Renal pelvis (tissue), 12 donors: ENCODE measurements around the gene MSRB2. TPM values are rescaled to one million over a fixed set of nuclear protein-coding genes. Genes with fewer than 3 reads are reported as not detected.
"Not testable (repeated sequence)": the region's sequence is repeated elsewhere in the genome, so short reads cannot be mapped to it uniquely, and the experiment has no call there.

Experiments used
- DNase-seq: peaks from one replicate; pipeline ENCODE4 v3.0.0-alpha.2; 2013
- long read RNA-seq, 16 experiments: transcript quantifications; one replicate each; lab custom pipeline, GENCODE V29; 2026
- polyA plus RNA-seq, 3 donors: library from polyadenylated mRNA; unstranded; fragments of 120-200 nt; gene quantifications; one replicate each; pipeline ENCODE4 v1.2.1, GENCODE V29; 2013; ENCODE audit not compliant: insufficient read length in 3 of 3

The MSRB2 gene
- polyA plus RNA-seq, result 10 to 100 TPM; 39.5 to 51.5 (median 47.9) TPM
- long read RNA-seq, donor 1, transcript MSRB2-201 (5 exons, 1,803 nt), result major isoform, 35 of 45 reads
- long read RNA-seq, donor 1, partial matches to known transcripts, result 0 of 45 reads
- long read RNA-seq, donor 1, other reads (novel, unspliced or antisense), result 7 of 45 reads
- long read RNA-seq, donor 2, transcript MSRB2-201 (5 exons, 1,803 nt), result major isoform, 32 of 34 reads
- long read RNA-seq, donor 2, partial matches to known transcripts, result 0 of 34 reads
- long read RNA-seq, donor 2, other reads (novel, unspliced or antisense), result 0 of 34 reads
- long read RNA-seq, donor 3, transcript MSRB2-201 (5 exons, 1,803 nt), result major isoform, 36 of 37 reads
- long read RNA-seq, donor 3, partial matches to known transcripts, result 0 of 37 reads
- long read RNA-seq, donor 3, other reads (novel, unspliced or antisense), result 0 of 37 reads
- long read RNA-seq, donor 4, transcript MSRB2-201 (5 exons, 1,803 nt), result major isoform, 33 of 40 reads
- long read RNA-seq, donor 4, transcript MSRB2-202 (2 exons, 444 nt), result minor isoform, 7 of 40 reads
- long read RNA-seq, donor 4, partial matches to known transcripts, result 0 of 40 reads
- long read RNA-seq, donor 4, other reads (novel, unspliced or antisense), result 0 of 40 reads
- long read RNA-seq, donor 5, transcript MSRB2-201 (5 exons, 1,803 nt), result major isoform, 21 of 21 reads
- long read RNA-seq, donor 5, partial matches to known transcripts, result 0 of 21 reads
- long read RNA-seq, donor 5, other reads (novel, unspliced or antisense), result 0 of 21 reads
- long read RNA-seq, donor 6, transcript MSRB2-201 (5 exons, 1,803 nt), result major isoform, 32 of 36 reads
- long read RNA-seq, donor 6, partial matches to known transcripts, result 0 of 36 reads
- long read RNA-seq, donor 6, other reads (novel, unspliced or antisense), result 0 of 36 reads
- long read RNA-seq, donor 7, transcript MSRB2-202 (2 exons, 444 nt), result minor isoform, 5 of 50 reads
- long read RNA-seq, donor 7, transcript MSRB2-201 (5 exons, 1,803 nt), result major isoform, 40 of 50 reads
- long read RNA-seq, donor 7, partial matches to known transcripts, result 0 of 50 reads
- long read RNA-seq, donor 7, other reads (novel, unspliced or antisense), result 5 of 50 reads
- long read RNA-seq, donor 8, transcript MSRB2-201 (5 exons, 1,803 nt), result major isoform, 11 of 12 reads
- long read RNA-seq, donor 8, partial matches to known transcripts, result 0 of 12 reads
- long read RNA-seq, donor 8, other reads (novel, unspliced or antisense), result 0 of 12 reads
- long read RNA-seq, donor 9, transcript MSRB2-201 (5 exons, 1,803 nt), result major isoform, 45 of 48 reads
- long read RNA-seq, donor 9, partial matches to known transcripts, result 0 of 48 reads
- long read RNA-seq, donor 9, other reads (novel, unspliced or antisense), result 0 of 48 reads
- long read RNA-seq, donor 10, transcript MSRB2-201 (5 exons, 1,803 nt), result major isoform, 39 of 40 reads
- long read RNA-seq, donor 10, partial matches to known transcripts, result 0 of 40 reads
- long read RNA-seq, donor 10, other reads (novel, unspliced or antisense), result 0 of 40 reads
- long read RNA-seq, donor 11, transcript MSRB2-201 (5 exons, 1,803 nt), result major isoform, 27 of 31 reads
- long read RNA-seq, donor 11, partial matches to known transcripts, result 0 of 31 reads
- long read RNA-seq, donor 11, other reads (novel, unspliced or antisense), result 0 of 31 reads
- long read RNA-seq, donor 12, transcript MSRB2-201 (5 exons, 1,803 nt), result major isoform, 38 of 41 reads
- long read RNA-seq, donor 12, partial matches to known transcripts, result 0 of 41 reads
- long read RNA-seq, donor 12, other reads (novel, unspliced or antisense), result 0 of 41 reads
- long read RNA-seq, donor 13, transcript MSRB2-201 (5 exons, 1,803 nt), result major isoform, 16 of 16 reads
- long read RNA-seq, donor 13, partial matches to known transcripts, result 0 of 16 reads
- long read RNA-seq, donor 13, other reads (novel, unspliced or antisense), result 0 of 16 reads
- long read RNA-seq, donor 14, result 0 reads
- long read RNA-seq, donor 15, transcript MSRB2-201 (5 exons, 1,803 nt), result major isoform, 55 of 63 reads
- long read RNA-seq, donor 15, partial matches to known transcripts, result 6 of 63 reads
- long read RNA-seq, donor 15, other reads (novel, unspliced or antisense), result 0 of 63 reads
- long read RNA-seq, donor 16, transcript MSRB2-201 (5 exons, 1,803 nt), result major isoform, 37 of 40 reads
- long read RNA-seq, donor 16, partial matches to known transcripts, result 0 of 40 reads
- long read RNA-seq, donor 16, other reads (novel, unspliced or antisense), result 0 of 40 reads

DNA sequence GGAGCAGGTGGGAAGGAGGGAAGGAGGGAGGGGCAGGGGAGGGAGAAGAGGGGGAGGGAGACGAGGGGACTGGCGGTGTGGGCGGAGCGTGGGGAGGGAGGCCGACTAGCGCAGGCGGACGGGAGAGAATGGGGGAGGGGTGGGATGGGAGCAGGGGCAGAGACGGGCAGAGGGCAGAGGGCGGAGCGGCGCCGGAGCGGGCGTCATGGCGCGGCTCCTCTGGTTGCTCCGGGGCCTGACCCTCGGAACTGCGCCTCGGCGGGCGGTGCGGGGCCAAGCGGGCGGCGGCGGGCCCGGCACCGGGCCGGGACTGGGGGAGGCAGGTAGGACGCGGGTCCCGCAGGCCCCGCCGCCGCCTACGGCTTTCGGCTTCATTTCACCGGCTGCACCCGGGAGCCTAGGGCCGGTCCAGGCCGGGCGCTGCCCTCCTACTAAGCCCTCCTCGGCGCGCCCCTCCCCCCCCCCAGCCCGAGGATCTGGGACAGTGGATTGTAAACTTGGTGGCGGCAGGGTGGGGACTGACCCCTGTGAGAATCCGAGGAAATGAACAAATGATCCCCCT, at the start of gene MSRB2:
Gene MSRB2, plus strand, starts transcription at position 176 of the 562 bp plus-strand sequence. Its CDS starts 30 bp downstream, at position 206.
- DNase-seq, result peak; percentile 89

DNA sequence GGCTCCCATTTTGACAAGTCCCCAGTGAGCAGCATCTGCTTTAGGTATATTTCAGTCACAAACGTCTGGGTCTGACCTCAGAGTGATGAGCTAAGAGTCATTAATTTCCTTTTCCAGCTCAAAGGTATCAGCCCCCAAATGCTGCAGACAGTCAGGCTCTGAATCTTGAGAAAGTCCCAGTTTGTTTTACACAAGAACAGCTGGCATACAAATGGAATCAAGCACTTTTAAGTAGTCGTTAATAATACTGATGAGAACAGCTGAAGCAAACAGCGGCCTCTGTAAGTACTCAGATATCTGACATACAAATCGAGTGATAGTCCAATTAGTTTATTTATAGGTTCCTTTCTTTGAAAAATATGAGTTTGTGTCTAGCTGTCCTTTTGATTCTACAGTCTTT, 49.4 kb upstream of the MSRB2 start:
- no peak for DNase-seq

DNA sequence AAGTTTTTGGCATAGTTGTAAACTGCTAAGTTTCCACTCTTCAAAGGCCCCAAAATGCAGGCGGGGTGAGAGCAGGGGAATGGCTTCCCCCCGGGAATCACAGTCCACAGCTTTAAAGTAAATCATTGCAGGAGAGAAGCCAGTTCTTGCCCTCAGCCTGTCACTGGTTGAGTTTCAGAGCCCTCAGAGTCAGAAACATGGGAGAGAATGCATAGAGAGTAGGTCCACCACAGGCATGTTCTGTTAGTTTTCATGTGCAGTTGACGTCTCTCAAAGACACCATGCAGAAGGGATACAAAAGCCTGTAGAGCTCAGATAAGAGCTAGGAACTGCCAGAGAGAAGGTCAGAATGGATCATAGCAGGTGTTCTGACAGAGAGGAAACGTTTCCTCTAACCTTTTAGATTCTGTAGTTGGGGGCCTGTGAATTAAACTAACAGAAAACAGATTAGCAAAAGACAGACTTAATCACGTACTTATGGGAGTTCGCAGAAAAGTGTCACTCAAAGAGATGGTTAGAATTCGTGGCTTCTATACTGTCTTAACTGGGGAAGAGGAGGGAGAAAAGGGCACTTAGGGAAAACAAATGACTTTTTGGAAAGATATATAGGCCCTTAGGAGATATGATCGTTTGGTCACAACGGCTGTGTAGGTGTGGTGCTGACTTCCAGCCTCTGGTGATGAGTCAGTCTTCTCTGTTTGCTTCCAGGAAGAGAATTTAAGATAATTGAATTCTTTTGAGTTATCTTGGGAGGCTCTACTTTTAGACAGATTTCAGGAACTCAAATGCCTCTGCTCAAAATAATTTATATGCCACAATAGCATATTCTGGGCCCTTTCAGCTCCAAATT, 48.0 kb upstream of the MSRB2 start:
- DNase-seq, result no peak

DNA sequence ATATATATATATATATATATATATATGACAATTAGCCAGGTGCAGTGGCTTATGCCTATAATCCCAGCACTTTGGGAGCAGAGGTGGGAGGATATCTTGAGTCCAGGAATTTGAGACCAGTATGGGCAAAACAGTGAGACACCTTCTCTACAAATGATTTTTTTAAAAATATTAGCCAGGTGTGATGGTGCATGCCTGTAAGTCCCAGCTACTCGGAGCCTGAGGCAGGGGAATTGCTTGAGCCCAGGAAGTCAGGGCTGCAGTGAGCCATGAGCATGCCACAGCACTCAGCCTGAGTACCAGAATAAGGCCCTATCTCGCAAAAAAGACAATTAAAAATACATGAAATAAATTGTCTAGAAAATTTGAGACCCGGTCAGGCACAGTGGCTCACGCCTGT, 47.2 kb upstream of the MSRB2 start:
- no peak for DNase-seq

DNA sequence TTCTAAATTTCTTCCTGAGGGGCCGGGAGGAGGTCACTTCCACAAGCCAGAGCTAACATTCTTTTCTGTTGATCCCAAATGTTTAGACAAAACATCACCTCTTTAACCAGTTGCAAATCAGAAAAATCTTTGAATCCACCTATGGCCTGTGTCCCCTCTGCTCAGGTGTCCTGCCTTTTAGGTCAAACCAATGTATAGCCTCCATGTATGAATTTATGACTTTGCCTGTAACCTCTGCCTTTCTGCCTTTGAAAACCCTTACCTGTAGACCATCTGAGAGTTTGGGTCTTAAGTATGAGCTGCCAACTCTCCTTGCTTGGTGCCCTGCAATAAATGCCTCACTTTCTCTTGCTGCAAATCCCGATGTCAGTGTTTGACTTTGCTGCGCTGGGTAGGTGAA, 44.1 kb upstream of the MSRB2 start:
- no peak for DNase-seq

DNA sequence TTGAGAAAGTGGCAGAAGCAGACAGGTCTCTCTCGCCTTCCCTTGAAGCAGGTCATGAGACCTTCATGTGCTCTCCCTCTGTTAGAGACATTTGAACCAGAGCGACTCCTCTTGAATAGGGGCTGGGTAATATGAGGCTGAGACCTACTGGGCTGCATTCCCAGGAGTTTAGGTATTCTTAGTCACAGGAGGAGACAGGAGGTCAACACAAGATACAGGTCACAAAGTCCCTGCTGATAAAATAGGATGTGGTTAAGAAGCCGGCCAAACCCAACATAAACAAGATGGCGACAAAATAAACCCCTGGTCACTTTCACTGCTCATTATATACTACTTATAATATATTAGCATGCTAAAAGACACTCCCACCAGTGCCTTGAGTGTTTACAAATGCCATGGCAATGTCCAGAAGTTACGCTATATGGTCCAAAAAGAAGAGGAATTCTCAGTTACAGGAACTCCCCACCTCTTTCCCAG, 43.5 kb upstream of the MSRB2 start:
- DNase-seq, result no peak

DNA sequence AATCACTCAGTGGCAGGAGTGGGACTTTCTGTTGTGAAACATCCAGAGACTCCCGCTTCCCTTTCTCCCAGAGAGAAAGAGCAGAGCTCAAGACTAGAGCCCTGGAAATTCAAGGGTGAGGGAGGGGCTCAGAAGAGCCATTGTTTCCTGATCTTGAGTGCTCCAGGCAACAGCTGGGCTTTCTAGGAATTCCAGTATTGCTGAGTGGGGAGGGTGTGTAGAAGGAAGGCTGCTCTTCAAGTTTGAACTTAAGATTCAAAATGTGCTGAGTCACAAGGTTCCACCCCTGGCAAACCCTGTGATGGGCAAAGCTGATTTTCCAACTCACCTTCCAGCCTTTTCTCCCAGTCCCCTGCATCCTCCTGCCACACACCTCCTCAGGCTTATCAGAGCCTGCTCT, 42.3 kb upstream of the MSRB2 start:
- no peak for DNase-seq

DNA sequence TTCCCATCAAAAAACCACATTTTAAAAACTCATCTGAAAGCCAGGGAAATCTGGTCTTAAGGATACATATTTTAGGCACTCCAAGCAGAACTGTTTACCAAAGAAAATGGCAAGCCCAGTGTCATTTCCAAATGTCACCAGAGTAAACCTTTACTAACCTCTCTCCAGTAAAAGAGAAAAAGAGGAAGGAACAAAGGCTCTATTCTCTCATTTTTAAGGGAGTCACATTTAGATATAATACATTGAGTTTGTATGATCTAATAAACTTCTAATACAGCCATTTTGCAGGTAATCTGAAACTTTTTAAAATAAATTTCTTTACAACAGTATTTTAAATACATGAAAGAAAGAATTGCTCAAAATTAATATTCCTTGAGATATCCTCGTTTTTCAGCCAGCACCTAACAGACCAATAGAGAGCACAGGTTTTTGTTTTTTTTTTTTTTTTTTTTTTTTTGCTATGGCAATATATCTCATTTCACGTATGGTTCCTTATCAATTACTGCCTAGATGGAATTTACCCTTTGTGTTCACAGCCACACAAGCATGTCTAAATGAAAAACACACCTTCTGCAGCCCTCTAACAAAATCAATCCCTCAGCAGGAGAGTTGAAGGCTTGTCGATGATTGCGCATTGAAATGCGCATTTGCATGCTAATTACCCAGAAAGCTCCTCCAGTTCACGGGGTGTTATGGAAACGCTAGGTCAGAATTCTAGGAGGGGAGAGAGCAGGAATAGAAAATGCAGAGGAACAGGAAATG, 39.8 kb upstream of the MSRB2 start:
- no peak for DNase-seq

DNA sequence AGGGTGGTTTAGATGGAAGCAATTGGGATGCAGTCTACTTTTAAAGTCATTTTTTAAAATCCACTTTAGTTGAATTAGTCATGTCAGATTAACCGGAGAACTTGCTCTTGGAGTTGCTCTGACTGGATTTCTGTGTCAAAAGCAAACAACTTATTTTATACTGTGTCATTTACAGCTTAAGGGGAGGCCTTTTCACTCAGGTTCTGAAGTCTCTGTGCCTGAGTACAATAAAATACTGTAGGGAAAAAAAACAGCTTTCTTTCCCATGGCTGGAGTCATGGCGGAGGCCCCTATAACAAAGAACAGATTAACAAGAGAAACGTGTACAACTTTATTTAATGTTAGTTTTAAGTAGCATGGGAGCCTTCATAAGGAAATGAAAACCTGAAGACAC, 39.2 kb upstream of the MSRB2 start:
- no peak for DNase-seq

DNA sequence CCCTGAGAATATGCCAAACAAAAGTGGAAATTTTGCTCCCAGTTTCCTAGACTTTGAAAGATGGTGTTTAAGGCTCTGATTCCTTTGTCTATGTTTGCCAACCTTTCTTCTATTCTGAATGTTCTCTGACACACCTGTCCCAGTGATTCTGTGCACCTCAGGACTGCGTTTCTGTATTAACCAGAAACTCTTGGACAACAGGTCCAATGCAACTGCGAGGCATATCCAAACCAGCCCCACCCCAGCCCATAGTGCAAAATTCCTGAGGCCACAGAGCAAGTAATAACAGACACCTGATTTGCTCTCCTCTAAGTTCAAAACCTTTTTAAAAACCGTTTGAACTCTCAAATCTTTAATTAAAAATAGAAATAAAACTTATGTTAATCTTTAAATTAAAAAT, 37.0 kb upstream of the MSRB2 start:
- DNase-seq, result no peak

DNA sequence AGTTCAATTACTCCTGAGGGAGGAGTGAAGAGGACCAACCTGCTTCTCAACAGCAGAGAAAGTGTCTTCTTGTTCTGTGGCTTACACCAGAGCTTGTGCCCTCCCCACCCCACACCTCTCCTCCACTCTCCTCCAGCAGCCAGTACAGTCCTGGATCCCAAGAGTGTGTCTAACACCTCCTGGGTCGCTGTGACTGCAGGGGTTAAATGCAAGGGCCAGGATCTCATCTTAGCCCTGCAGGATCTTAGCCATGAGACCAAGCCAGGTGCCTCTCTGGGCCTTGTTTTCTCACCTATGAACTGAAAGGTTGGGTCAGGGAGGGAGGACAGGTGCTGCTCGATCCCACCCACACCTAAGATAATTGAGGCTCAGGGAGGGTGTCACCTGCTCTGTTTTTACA, 34.5 kb upstream of the MSRB2 start:
- DNase-seq, result no peak

DNA sequence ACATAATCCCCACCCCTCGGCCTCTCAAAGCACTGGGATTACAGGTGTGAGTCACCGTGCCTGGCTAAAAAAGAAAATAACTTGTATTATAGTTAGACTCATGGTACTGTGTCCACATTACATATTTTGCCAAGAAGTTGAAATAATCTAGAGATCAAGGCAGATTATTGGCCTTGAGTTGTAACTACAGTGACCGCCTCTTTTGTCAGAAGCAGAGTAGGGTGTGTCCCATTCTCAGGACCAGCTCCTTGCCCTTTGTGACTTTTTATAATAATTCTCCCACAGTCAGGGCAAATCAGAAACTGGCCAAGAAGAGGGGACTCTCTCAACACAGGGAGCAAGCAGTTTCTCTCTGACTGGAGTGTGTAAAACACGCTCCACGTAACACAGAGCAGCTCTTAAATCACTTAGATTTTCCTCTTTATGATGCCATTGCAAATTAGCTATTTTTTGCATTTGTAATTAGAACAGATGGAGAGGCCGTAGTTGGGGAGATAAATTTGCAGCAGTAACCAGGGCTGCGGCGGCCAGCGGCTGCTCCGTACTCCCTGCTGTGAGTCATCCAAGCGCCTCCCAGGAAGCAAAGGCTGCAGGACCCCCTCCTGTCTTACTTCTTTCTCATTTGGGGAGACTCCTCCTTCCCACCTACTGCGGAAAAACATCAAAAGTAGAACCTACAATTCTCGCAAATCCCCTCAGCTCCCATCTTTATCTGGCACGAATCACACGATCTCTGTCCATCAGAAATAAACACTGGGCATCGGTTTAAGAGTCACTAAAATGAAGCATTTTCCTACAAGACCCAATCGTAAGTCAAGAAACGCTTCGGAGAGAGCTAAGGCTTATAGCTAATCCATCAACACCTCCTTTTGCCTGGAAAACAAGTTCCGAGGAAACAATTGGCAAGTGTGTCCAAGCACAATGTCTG, 32.1 kb upstream of the MSRB2 start:
- no peak for DNase-seq

DNA sequence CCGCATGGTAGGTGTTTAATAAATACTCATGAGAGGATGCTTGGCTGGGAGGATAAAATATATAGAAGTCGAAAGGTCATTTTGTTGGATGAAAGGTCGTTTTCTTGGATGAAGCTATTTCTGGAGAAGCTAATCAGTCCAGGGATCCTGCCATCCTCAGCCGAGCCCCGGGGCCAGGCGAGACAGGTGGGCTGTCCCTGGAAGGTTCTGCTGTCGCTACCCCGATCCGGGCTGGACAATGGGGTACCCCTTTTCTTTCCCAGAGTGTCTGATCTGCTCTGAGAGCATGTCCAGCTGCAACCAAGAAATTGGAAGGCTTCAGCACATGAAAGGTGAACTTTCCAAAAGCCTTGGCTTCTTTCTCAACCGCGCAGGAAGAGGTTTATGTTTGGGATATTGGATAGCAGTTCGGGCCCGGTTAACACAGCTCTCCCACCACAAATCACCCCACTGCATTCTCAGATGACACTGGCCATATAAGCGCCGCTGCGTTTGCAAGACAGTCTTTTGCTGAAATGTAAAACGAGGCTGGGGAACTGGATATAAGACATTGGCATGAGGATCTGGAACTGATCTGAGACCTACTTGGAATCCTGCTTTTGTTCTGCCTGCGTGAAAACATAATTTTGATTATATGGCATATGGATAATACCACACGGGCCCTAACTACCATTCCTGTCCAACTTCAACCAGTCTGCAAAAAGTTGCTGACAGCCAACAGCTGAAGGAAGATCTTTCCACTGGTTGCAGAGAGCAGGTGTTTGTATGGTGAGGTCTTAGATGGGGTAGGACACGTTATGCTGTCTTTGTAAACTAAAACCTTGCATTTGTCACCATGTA, 31.2 kb upstream of the MSRB2 start:
- peak; percentile 82 for DNase-seq

DNA sequence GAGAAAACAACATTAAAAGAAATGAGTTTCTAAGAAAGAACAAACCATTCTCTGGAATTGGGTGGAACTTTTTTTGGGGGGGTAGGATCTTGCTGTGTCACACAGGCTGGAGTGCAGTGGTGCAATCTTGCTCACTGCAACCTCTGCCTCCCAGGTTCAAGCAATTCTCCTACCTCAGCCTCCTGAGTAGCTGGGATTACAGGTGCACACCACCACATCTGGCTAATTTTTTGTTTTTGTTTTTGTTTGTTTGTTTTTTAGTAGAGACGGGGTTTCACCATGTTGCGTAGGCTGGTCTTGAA, 30.6 kb upstream of the MSRB2 start:
- DNase-seq, result not testable (repeated sequence)

DNA sequence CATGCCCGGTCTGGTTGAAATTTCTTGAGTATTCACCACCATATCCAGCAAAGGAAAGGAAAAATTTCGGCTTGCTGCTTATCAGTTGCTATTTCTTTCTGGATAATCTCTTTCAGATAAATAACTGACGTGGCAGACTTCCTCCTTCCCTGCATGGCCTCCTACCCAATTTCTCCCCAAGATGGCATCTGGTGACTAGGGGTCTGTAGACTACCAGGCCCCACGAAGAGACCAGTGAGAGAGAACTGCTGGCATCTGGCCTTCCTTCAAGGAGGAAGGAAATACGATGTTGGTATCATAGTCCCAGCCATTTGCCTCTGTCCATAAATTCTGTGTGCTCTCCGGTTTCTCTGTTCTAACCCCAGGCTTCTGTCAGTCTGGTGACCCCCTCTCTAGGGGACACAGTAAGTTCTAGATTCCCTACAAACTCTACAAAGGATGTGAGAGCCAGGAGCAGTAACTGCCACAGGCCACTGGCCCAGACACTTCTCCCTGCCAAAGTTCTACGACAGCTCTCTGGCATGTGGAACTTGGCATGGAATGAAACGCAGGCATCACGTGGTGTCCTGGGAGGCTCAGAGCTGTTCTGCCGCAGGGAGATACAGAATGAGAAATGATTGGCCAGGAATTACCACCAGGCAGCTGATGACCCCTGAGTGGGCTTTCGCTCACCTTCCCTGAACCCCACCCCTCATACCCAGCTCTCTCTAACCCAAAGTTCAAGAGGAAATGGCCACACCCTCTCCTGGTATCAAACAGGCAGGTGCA, 30.0 kb upstream of the MSRB2 start:
- no peak for DNase-seq
